HEK293 (cell line): ENCODE measurements around the gene FLRT3.
A peak's percentile ranks its signal among the peaks of the same experiment; 100 is the strongest.

Experiments
- CTCF ChIA-PET: fragments of 350-600 bp; formaldehyde crosslinking; extraction: SDS; loops from one replicate; lab custom pipeline; 2021; ENCODE audit warnings: antibody characterized with exemption; lab: Yijun Ruan, JAX
- POLR2A ChIA-PET: fragments of 300-600 bp; formaldehyde crosslinking; extraction: SDS; loops from one replicate; lab custom pipeline; 2020; ENCODE audit warnings: antibody characterized with exemption, inconsistent platforms; lab: Yijun Ruan, JAX
- H3K27ac ChIP-seq: fragments of 200-500 bp; sonication (Bioruptor generic); 2 replicates; pipeline ENCODE4 v1.5.1; 2014; ENCODE audit warnings: low read depth, low read length, control low read depth, inconsistent platforms; ENCODE audit errors: extremely low read depth
- H3K36me3 ChIP-seq, 2 experiments: fragments of 200-500 bp in 1 of 2; sonication (Bioruptor generic) in 1 of 2; 1 replicate in 1 of 2; 2 replicates in 1 of 2; pipeline ENCODE4 v1.5.1; 2014 to 2017; ENCODE audit warnings: inconsistent platforms in 2 of 2, low read length in 2 of 2; ENCODE audit not compliant: control insufficient read depth in 2 of 2, insufficient read depth in 1 of 2
- H3K4me1 ChIP-seq: fragments of 200-500 bp; sonication (Bioruptor generic); 2 replicates; pipeline ENCODE4 v1.5.1; 2014; ENCODE audit warnings: mild to moderate bottlenecking, low read length, inconsistent platforms; ENCODE audit not compliant: control insufficient read depth, insufficient read depth
- H3K4me3 ChIP-seq: 2 replicates; pipeline ENCODE4 v1.5.1; 2011; ENCODE audit warnings: low read depth, mild to moderate bottlenecking, control low read depth, low read length, moderate library complexity
- H3K9me3 ChIP-seq: fragments of 200-500 bp; sonication (Bioruptor generic); 2 replicates; pipeline ENCODE4 v1.5.1; 2014; ENCODE audit warnings: low read depth, low read length, inconsistent platforms; ENCODE audit not compliant: control insufficient read depth, insufficient read depth
- BCL11B ChIP-seq: fragments of 450-650 bp; formaldehyde crosslinking; IDR thresholded peaks from 2 replicates; pipeline ENCODE4 v1.5.1; 2016; ENCODE audit warnings: low read depth, missing biosample characterization, missing genetic modification characterization
- GFI1B ChIP-seq: fragments of 450-650 bp; formaldehyde crosslinking; IDR thresholded peaks from 2 replicates; pipeline ENCODE4 v1.5.1; 2016; ENCODE audit warnings: missing biosample characterization, missing genetic modification characterization
- GLI2 ChIP-seq: fragments of 450-650 bp; formaldehyde crosslinking; IDR thresholded peaks from 2 replicates; pipeline ENCODE4; 2017; ENCODE audit warnings: missing biosample characterization, missing genetic modification characterization, low read depth, borderline replicate concordance
- KLF1 ChIP-seq: fragments of 450-650 bp; formaldehyde crosslinking; IDR thresholded peaks from 2 replicates; pipeline ENCODE4 v1.5.1; 2016; ENCODE audit warnings: missing biosample characterization, missing genetic modification characterization
- KLF8 ChIP-seq: fragments of 450-650 bp; formaldehyde crosslinking; IDR thresholded peaks from 2 replicates; pipeline ENCODE4 v1.5.1; 2016; ENCODE audit warnings: missing biosample characterization, missing genetic modification characterization
- RBAK ChIP-seq: fragments of 450-650 bp; formaldehyde crosslinking; IDR thresholded peaks from 2 replicates; pipeline ENCODE4 v1.5.1; 2016; ENCODE audit warnings: missing biosample characterization, missing genetic modification characterization
- REPIN1 ChIP-seq: fragments of 450-650 bp; formaldehyde crosslinking; IDR thresholded peaks from 2 replicates; pipeline ENCODE4 v1.5.1; 2017; ENCODE audit warnings: missing biosample characterization, missing genetic modification characterization, low read depth
- SP3 ChIP-seq: fragments of 450-650 bp; formaldehyde crosslinking; IDR thresholded peaks from 2 replicates; pipeline ENCODE4 v1.5.1; 2016; ENCODE audit warnings: missing biosample characterization, missing genetic modification characterization
- ZBTB7A ChIP-seq: fragments of 450-650 bp; formaldehyde crosslinking; IDR thresholded peaks from 2 replicates; pipeline ENCODE4 v1.5.1; 2016; ENCODE audit warnings: low read depth, missing biosample characterization, missing genetic modification characterization
- ZFHX2 ChIP-seq: fragments of 450-650 bp; formaldehyde crosslinking; conservative IDR thresholded peaks from 2 replicates; pipeline ENCODE4 v1.5.1; 2016; ENCODE audit warnings: missing biosample characterization, missing genetic modification characterization
- ZFP3 ChIP-seq: fragments of 450-650 bp; formaldehyde crosslinking; IDR thresholded peaks from 2 replicates; pipeline ENCODE4 v1.5.1; 2016; ENCODE audit warnings: low read depth, missing biosample characterization, missing genetic modification characterization
- ZFP69B ChIP-seq: fragments of 450-650 bp; formaldehyde crosslinking; IDR thresholded peaks from 2 replicates; pipeline ENCODE4 v1.5.1; 2016; ENCODE audit warnings: missing biosample characterization, missing genetic modification characterization
- ZNF138 ChIP-seq: fragments of 450-650 bp; formaldehyde crosslinking; IDR thresholded peaks from 2 replicates; pipeline ENCODE4 v1.5.1; 2016; ENCODE audit warnings: missing biosample characterization, missing genetic modification characterization, borderline replicate concordance
- ZNF335 ChIP-seq: fragments of 450-650 bp; formaldehyde crosslinking; conservative IDR thresholded peaks from 2 replicates; pipeline ENCODE4 v1.5.1; 2016; ENCODE audit warnings: missing biosample characterization, missing genetic modification characterization
- ZNF48 ChIP-seq: fragments of 450-650 bp; formaldehyde crosslinking; IDR thresholded peaks from 2 replicates; pipeline ENCODE4 v1.5.1; 2016; ENCODE audit warnings: missing biosample characterization, missing genetic modification characterization
- ZNF561 ChIP-seq: fragments of 450-650 bp; IDR thresholded peaks from 2 replicates; pipeline ENCODE4 v1.5.1; 2018; ENCODE audit warnings: missing biosample characterization, missing genetic modification characterization, borderline replicate concordance
- ZNF610 ChIP-seq: fragments of 450-650 bp; formaldehyde crosslinking; IDR thresholded peaks from 2 replicates; pipeline ENCODE4 v1.5.1; 2016; ENCODE audit warnings: missing biosample characterization, missing genetic modification characterization, borderline replicate concordance
- ZNF626 ChIP-seq: fragments of 450-650 bp; sonication (Bioruptor Pico); formaldehyde crosslinking; IDR thresholded peaks from 2 replicates; pipeline ENCODE4 v1.5.1; 2018; ENCODE audit warnings: missing biosample characterization, missing genetic modification characterization, inconsistent platforms
- ZNF629 ChIP-seq: fragments of 450-650 bp; formaldehyde crosslinking; IDR thresholded peaks from 2 replicates; pipeline ENCODE4 v1.5.1; 2017; ENCODE audit warnings: missing biosample characterization, missing genetic modification characterization
- ZNF677 ChIP-seq: fragments of 450-650 bp; IDR thresholded peaks from 2 replicates; pipeline ENCODE4 v1.5.0; 2018; ENCODE audit warnings: missing biosample characterization, mild to moderate bottlenecking, missing genetic modification characterization, moderate library complexity
- TF ChIP-seq, protein P1 (sequence below): fragments of 450-650 bp; formaldehyde crosslinking; IDR thresholded peaks from 2 replicates; pipeline ENCODE4 v1.5.1; 2016; ENCODE audit warnings: missing biosample characterization, missing genetic modification characterization
- TF ChIP-seq, protein P2 (sequence below): fragments of 450-650 bp; IDR thresholded peaks from 2 replicates; pipeline ENCODE4 v1.5.1; 2018; ENCODE audit warnings: missing biosample characterization, mild to moderate bottlenecking, missing genetic modification characterization
- TF ChIP-seq, protein P3 (sequence below): fragments of 450-650 bp; formaldehyde crosslinking; conservative IDR thresholded peaks from 2 replicates; pipeline ENCODE4 v1.5.1; 2016; ENCODE audit warnings: low read depth, missing biosample characterization, missing genetic modification characterization
- TF ChIP-seq, protein P4 (sequence below): fragments of 450-650 bp; formaldehyde crosslinking; IDR thresholded peaks from 2 replicates; pipeline ENCODE4 v1.5.1; 2016; ENCODE audit warnings: missing biosample characterization, missing genetic modification characterization

Gene FLRT3

DNA sequence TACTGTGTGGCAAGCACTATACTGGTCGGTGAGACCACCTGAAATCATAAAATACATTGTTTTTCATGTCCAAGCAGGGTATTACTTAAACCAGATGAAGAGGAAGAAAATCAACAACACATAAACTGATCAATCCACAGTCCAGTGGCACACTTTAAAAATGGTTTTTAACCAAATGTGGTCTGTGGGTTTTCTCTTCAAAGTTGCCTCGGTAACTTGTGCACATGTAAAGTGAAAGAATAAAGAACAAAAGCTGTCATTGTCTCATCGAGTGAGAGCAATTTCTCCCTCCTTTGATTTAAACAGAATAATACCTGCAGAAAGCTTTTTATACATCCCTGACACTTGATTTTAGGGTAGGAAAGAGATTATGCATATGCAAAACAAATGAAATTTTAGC, 3.7 kb downstream of the FLRT3 start:
- POLR2A ChIA-PET: no interaction called here

DNA sequence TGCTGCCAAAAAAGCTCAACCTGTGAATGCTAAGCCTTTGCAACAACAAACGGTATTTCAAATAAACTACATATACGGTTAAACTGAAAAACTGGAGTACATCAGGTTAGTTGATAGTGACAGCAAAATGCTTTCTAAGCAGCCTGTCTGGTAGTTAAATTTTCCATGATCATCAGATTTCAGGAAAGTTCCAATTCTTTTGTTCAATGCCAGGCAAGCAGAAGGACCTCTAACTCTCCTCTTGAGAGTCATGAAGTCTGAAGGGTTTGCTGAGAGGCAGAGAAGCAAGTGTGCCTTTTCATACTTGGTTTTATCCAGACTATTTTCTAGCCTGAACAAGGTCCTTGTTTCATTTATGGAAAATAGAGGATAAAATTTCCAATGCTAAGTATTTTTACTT, 4.5 kb downstream of the FLRT3 start:
- Histone ChIP-seq H3K4me3 (no peak overlapping the region), H3K9me3 (no peaks in the 10 kb centered on the region), H3K4me1 (peaks cover 6% of the 10 kb centered on the region), H3K27ac (no peak overlapping the region), H3K36me3 (no peaks in the 10 kb centered on the region)
- TF ChIP-seq ZNF335 (tag by site-specific recombination) (peak; percentile 21; the same call in 1 of the 2 replicates), ZNF626 (no peak)
- CTCF ChIA-PET: interaction anchor here (1.5 kb wide), 1 partner anchor 144 kb away, joined by 3 read pairs; no protein-coding TSS in a partner anchor
- POLR2A ChIA-PET: no interaction called here

More for the DNA sequence above, 3.7 kb downstream of the FLRT3 start:
- H3K36me3 ChIP-seq: no peaks in the 10 kb centered on the region
- no peak for TF ChIP-seq KLF8
- TF ChIP-seq, protein P1, sequence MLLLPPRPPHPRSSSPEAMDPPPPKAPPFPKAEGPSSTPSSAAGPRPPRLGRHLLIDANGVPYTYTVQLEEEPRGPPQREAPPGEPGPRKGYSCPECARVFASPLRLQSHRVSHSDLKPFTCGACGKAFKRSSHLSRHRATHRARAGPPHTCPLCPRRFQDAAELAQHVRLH (tag by site-specific recombination): no peak
- TF ChIP-seq ZNF610 (tag by site-specific recombination): no peak
- no peak for TF ChIP-seq REPIN1
- TF ChIP-seq ZFHX2: no peak
- TF ChIP-seq ZFP3 (tag by site-specific recombination): no peak
- TF ChIP-seq ZFP69B (tag by site-specific recombination): no peak
- TF ChIP-seq KLF1 (tag by site-specific recombination): no peak
- no peak for TF ChIP-seq ZNF138 (tag by site-specific recombination)
- TF ChIP-seq ZNF335 (tag by site-specific recombination): no peak
- no peak for TF ChIP-seq RBAK (tag by site-specific recombination)
- TF ChIP-seq ZNF629 (tag by site-specific recombination): no peak
- TF ChIP-seq ZNF561 (tag by site-specific recombination): no peak
- no peak for TF ChIP-seq GFI1B
- no peak for TF ChIP-seq GLI2
- TF ChIP-seq, protein P2, sequence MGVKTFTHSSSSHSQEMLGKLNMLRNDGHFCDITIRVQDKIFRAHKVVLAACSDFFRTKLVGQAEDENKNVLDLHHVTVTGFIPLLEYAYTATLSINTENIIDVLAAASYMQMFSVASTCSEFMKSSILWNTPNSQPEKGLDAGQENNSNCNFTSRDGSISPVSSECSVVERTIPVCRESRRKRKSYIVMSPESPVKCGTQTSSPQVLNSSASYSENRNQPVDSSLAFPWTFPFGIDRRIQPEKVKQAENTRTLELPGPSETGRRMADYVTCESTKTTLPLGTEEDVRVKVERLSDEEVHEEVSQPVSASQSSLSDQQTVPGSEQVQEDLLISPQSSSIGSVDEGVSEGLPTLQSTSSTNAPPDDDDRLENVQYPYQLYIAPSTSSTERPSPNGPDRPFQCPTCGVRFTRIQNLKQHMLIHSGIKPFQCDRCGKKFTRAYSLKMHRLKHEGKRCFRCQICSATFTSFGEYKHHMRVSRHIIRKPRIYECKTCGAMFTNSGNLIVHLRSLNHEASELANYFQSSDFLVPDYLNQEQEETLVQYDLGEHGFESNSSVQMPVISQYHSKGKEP (tag by site-specific recombination): no peak
- TF ChIP-seq ZBTB7A: no peak
- no peaks in the 10 kb centered on the region for H3K9me3 ChIP-seq
- H3K4me1 ChIP-seq: peaks cover 6% of the 10 kb centered on the region
- H3K27ac ChIP-seq: no peak overlapping the region
- no peak overlapping the region for H3K4me3 ChIP-seq
- CTCF ChIA-PET: interaction anchor here (0.6 to 1.6 kb wide), 4 partner anchors 139 to 1320 kb away, joined by 3 to 8 read pairs (median 4); no protein-coding TSS in a partner anchor

DNA sequence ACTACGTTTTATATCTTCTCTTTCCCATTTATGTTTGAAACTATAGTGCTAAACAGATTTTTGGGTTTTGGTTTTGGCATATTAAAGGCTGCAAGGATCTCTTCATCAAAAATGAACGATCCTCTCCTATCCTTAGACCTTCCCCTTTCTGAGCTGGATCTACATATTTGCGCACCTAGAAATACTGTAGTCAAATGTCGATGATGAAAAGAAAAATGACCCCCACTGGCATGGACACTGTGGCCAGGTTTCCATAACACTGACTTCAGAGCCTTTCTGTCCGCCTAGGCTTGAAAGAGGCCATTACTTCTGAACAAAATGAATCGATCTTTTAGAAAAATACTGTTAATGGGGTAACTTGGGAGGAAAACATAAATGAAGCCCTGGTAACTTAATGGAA, 5.8 kb downstream of the FLRT3 start:
- Histone ChIP-seq H3K9me3 (no peaks in the 10 kb centered on the region), H3K4me1 (peaks cover 6% of the 10 kb centered on the region), H3K27ac (no peak overlapping the region), H3K36me3 (peaks cover 0 to 7% of the 10 kb centered on the region in 2 experiments; a peak in 2 of 3 replicates), H3K4me3 (no peak overlapping the region)
- ChIA-PET POLR2A (no interaction called here), CTCF (interaction anchor here (1.5 kb wide), 1 partner anchor 142 kb away, joined by 3 read pairs; no protein-coding TSS in a partner anchor)
- TF ChIP-seq, protein P3, sequence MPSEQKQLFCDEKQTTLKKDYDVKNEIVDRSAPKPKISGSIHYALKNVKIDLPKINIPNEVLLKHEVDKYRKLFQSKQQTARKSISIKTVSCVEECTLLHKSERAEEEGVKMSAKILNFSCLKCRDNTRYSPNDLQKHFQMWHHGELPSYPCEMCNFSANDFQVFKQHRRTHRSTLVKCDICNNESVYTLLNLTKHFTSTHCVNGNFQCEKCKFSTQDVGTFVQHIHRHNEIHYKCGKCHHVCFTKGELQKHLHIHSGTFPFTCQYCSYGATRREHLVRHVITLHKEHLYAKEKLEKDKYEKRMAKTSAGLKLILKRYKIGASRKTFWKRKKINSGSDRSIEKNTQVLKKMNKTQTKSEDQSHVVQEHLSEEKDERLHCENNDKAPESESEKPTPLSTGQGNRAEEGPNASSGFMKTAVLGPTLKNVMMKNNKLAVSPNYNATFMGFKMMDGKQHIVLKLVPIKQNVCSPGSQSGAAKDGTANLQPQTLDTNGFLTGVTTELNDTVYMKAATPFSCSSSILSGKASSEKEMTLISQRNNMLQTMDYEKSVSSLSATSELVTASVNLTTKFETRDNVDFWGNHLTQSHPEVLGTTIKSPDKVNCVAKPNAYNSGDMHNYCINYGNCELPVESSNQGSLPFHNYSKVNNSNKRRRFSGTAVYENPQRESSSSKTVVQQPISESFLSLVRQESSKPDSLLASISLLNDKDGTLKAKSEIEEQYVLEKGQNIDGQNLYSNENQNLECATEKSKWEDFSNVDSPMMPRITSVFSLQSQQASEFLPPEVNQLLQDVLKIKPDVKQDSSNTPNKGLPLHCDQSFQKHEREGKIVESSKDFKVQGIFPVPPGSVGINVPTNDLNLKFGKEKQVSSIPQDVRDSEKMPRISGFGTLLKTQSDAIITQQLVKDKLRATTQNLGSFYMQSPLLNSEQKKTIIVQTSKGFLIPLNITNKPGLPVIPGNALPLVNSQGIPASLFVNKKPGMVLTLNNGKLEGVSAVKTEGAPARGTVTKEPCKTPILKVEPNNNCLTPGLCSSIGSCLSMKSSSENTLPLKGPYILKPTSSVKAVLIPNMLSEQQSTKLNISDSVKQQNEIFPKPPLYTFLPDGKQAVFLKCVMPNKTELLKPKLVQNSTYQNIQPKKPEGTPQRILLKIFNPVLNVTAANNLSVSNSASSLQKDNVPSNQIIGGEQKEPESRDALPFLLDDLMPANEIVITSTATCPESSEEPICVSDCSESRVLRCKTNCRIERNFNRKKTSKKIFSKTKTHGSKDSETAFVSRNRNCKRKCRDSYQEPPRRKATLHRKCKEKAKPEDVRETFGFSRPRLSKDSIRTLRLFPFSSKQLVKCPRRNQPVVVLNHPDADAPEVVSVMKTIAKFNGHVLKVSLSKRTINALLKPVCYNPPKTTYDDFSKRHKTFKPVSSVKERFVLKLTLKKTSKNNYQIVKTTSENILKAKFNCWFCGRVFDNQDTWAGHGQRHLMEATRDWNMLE: no peak
- TF ChIP-seq SP3 (tag by site-specific recombination) (no peak), ZNF48 (tag by site-specific recombination) (no peak), BCL11B (no peak), ZNF677 (no peak)
- TF ChIP-seq, protein P4, sequence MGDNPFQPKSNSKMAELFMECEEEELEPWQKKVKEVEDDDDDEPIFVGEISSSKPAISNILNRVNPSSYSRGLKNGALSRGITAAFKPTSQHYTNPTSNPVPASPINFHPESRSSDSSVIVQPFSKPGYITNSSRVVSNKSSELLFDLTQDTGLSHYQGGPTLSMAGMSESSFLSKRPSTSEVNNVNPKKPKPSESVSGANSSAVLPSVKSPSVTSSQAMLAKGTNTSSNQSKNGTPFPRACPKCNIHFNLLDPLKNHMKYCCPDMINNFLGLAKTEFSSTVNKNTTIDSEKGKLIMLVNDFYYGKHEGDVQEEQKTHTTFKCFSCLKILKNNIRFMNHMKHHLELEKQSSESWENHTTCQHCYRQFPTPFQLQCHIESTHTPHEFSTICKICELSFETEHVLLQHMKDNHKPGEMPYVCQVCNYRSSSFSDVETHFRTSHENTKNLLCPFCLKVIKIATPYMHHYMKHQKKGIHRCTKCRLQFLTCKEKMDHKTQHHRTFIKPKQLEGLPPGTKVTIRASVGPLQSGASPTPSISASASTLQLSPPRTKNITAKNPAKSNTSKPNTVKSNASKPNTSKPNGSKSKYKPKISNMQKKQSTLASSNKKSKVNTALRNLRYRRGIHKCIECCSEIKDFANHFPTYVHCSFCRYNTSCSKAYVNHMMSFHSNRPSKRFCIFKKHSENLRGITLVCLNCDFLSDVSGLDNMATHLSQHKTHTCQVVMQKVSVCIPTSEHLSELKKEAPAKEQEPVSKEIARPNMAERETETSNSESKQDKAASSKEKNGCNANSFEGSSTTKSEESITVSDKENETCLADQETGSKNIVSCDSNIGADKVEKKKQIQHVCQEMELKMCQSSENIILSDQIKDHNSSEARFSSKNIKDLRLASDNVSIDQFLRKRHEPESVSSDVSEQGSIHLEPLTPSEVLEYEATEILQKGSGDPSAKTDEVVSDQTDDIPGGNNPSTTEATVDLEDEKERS (tag by site-specific recombination): no peak
